Karpas-422 (cell line): ENCODE results near the gene CFAP221. TPM values are rescaled to one million over a fixed set of nuclear protein-coding genes. Genes with fewer than 3 reads are reported as not detected.
A peak's percentile ranks its signal among the peaks of the same experiment; 100 is the strongest.

ENCODE experiments used
- DNase-seq: peaks from one replicate; pipeline ENCODE4 v3.0.0-alpha.2; 2015
- H2AFZ ChIP-seq: fragments of 200-600 bp; sonication (generic); 2 replicates; pipeline ENCODE4 v1.6.1; 2014; ENCODE audit warnings: antibody characterized with exemption, low read length, mixed read lengths
- H3K27ac ChIP-seq: fragments of 200-600 bp; sonication (generic); 2 replicates; pipeline ENCODE4 v1.5.1; 2014; ENCODE audit warnings: mild to moderate bottlenecking, low read length, moderate library complexity
- H3K27me3 ChIP-seq: fragments of 200-600 bp; sonication (generic); 2 replicates; pipeline ENCODE4 v1.6.1; 2014; ENCODE audit warnings: low read length, mixed read lengths
- H3K36me3 ChIP-seq: fragments of 200-600 bp; sonication (generic); 2 replicates; pipeline ENCODE4 v1.6.1; 2014; ENCODE audit warnings: low read length, mixed read lengths; ENCODE audit not compliant: insufficient read depth
- H3K4me1 ChIP-seq: fragments of 200-600 bp; sonication (generic); 2 replicates; pipeline ENCODE4 v1.6.1; 2014; ENCODE audit warnings: mild to moderate bottlenecking, low read length, mixed read lengths
- H3K4me2 ChIP-seq: fragments of 200-600 bp; sonication (generic); 2 replicates; pipeline ENCODE4 v1.6.1; 2014; ENCODE audit warnings: low read length, low read depth, mild to moderate bottlenecking; ENCODE audit not compliant: poor library complexity, severe bottlenecking
- H3K4me3 ChIP-seq: fragments of 200-600 bp; sonication (generic); 2 replicates; pipeline ENCODE4 v1.5.1; 2014; ENCODE audit warnings: mild to moderate bottlenecking, antibody characterized with exemption, low read length, mixed read lengths
- H3K79me2 ChIP-seq: fragments of 200-600 bp; sonication (generic); 2 replicates; pipeline ENCODE4 v1.6.1; 2014; ENCODE audit warnings: mild to moderate bottlenecking, low read length, mixed read lengths
- H3K9ac ChIP-seq: fragments of 200-600 bp; sonication (generic); 2 replicates; pipeline ENCODE4 v1.6.0; 2014; ENCODE audit warnings: low read length
- H3K9me2 ChIP-seq: fragments of 200-600 bp; sonication (generic), shearing (Covaris generic); replicated peaks from 2 replicates; pipeline ENCODE4 v1.6.0; 2014; ENCODE audit warnings: mild to moderate bottlenecking, low read length, moderate library complexity; ENCODE audit not compliant: insufficient read depth
- H3K9me3 ChIP-seq: fragments of 300-700, 200-600 bp; sonication (generic); 2 replicates; pipeline ENCODE4 v1.6.1; 2014; ENCODE audit warnings: low read length, mixed read lengths
- H4K20me1 ChIP-seq: fragments of 200-600 bp; sonication (generic); 2 replicates; pipeline ENCODE4 v1.6.1; 2014; ENCODE audit warnings: mild to moderate bottlenecking, antibody characterized with exemption, low read length, low read depth; ENCODE audit not compliant: insufficient read depth
- total RNA-seq: library from RNA; depleted of rRNA; stranded (reverse); fragments of >200 nt; shearing (Covaris generic); gene quantifications from 2 replicates; pipeline ENCODE4 v1.2.3, GENCODE V29; 2014; ENCODE audit warnings: low replicate concordance

The CFAP221 gene
- total RNA-seq, 1 experiment from 2014 or later, result not detected

DNA sequence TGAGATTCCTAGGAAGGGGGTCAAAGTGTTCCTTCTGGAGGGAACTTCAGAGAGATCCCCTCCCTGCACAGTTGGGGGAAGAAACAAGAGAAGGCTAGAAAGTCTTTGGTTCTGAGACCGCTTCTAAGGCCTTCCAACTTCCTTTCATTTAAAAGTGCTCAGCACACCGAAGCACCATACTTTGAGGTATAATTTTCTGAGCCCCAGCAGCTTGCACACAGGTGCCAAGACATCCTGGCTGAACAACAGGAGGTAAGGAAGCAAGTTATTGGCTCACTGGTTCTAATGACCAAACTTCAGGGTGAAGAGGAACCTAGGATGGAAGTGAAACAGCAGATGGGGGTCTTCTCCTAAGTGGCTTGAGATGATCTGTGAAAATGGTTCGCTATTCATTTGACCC is 154.0 kb downstream of the CFAP221 start:
- H3K4me3 ChIP-seq, result no peak overlapping the region
- no peak overlapping the region for H3K9ac ChIP-seq
- no peaks in the 10 kb centered on the region for H3K36me3 ChIP-seq
- H3K9me3 ChIP-seq, result no peaks in the 10 kb centered on the region
- no peak for DNase-seq
- H3K79me2 ChIP-seq, result no peaks in the 10 kb centered on the region
- peaks cover 36% of the 10 kb centered on the region for H3K4me1 ChIP-seq
- peak overlapping the region; percentile 62; the same call in 1 of the 2 replicates for H3K27ac ChIP-seq
- no peaks in the 10 kb centered on the region for H3K9me2 ChIP-seq
- peak overlapping the region; percentile 66 for H3K4me2 ChIP-seq
- no peaks in the 10 kb centered on the region for H4K20me1 ChIP-seq
- no peaks in the 10 kb centered on the region for H3K27me3 ChIP-seq
- H2AFZ ChIP-seq, result no peak overlapping the region

DNA sequence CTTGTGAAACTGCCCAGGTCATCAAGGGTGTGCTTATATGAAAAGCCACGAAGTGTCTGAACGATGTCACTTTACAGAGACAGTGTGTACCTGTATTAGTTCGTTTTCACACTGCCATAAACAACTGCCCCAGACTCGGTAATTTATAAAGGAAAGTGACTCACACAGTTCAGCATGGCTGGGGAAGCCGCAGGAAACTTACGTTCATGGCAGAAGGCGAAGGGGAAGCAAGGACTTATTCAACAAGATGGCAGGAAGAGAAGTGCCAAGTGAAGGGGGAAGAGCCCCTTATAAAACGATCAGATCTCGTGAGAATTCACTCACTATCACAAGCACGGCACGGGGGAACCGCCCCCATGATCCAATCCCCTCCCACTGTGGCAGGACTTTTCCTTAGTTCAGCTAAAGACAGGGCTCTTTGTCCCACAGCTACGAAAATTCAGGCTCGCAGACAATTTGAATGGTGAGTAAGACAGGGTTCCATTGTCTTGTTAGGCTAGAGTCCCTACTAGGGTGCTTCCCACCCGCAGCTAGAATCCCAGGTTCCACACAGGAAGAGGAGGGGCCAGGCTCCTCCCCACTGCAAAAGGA is 154.9 kb downstream of the CFAP221 start:
- no peaks in the 10 kb centered on the region for H3K79me2 ChIP-seq
- no peak overlapping the region for H3K9ac ChIP-seq
- H4K20me1 ChIP-seq, result no peaks in the 10 kb centered on the region
- H3K27me3 ChIP-seq, result no peaks in the 10 kb centered on the region
- no peak overlapping the region for H3K27ac ChIP-seq
- H3K36me3 ChIP-seq, result no peaks in the 10 kb centered on the region
- H3K4me3 ChIP-seq, result no peak overlapping the region
- peaks cover 36% of the 10 kb centered on the region for H3K4me1 ChIP-seq
- H2AFZ ChIP-seq, result no peak overlapping the region
- no peak for DNase-seq
- H3K4me2 ChIP-seq, result no peak overlapping the region
- H3K9me2 ChIP-seq, result no peaks in the 10 kb centered on the region
- H3K9me3 ChIP-seq, result no peaks in the 10 kb centered on the region

DNA sequence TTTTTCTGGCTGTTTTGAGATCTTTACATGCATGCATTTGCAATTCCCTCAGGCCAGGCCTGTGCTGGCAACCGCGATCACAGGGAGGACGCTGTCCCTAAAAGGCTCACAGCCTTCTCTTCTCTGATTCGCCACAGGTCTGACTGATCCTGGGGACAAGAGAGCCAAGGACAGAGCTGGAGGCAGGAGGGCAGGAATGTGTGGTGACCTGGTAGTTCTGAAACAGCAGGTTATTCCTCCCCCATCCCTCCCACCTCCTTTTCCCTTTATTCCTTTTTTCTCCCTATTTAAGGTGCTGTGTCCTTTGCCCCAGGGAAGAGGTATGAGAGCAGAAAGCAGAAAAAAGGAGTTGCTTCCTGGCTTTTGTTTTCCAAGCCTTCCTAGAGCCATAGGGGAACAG is 156.6 kb downstream of the CFAP221 start:
- Histone ChIP-seq H3K4me3 (no peak overlapping the region), H3K36me3 (no peaks in the 10 kb centered on the region), H3K9ac (no peak overlapping the region), H3K27ac (no peak overlapping the region), H2AFZ (no peak overlapping the region), H4K20me1 (no peaks in the 10 kb centered on the region), H3K4me1 (peaks cover 33% of the 10 kb centered on the region), H3K79me2 (no peaks in the 10 kb centered on the region), H3K27me3 (no peaks in the 10 kb centered on the region), H3K4me2 (no peak overlapping the region), H3K9me3 (no peaks in the 10 kb centered on the region), H3K9me2 (no peaks in the 10 kb centered on the region)
- DNase-seq, result no peak

DNA sequence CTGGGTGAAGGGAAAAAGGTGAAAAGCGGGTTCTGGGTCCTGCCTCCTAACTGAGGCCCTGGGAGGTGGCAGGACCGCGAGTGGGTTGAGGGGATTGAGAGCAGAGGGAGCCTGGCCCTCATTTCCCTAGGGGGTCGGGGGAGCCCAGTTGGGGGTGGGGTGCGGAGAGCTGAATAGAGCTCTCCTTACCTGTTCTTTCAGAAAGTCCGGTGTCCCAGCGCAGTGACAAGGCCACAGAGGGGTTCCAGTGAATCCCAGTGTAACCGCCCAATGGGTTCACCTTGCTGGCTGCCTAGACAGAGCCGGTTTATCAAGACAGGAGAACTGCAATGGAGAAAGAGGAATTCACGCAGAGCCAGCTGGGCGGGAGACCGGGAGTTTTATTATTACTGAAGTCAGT is 157.1 kb downstream of the CFAP221 start:
- no peak for DNase-seq
- no peak overlapping the region for H3K27ac ChIP-seq
- peaks cover 29% of the 10 kb centered on the region for H3K4me1 ChIP-seq
- H3K9me2 ChIP-seq, result no peaks in the 10 kb centered on the region
- no peaks in the 10 kb centered on the region for H3K9me3 ChIP-seq
- H4K20me1 ChIP-seq, result no peaks in the 10 kb centered on the region
- H3K4me3 ChIP-seq, result no peak overlapping the region
- no peak overlapping the region for H3K9ac ChIP-seq
- no peaks in the 10 kb centered on the region for H3K27me3 ChIP-seq
- no peaks in the 10 kb centered on the region for H3K79me2 ChIP-seq
- H2AFZ ChIP-seq, result no peak overlapping the region
- no peak overlapping the region for H3K4me2 ChIP-seq
- no peaks in the 10 kb centered on the region for H3K36me3 ChIP-seq

DNA sequence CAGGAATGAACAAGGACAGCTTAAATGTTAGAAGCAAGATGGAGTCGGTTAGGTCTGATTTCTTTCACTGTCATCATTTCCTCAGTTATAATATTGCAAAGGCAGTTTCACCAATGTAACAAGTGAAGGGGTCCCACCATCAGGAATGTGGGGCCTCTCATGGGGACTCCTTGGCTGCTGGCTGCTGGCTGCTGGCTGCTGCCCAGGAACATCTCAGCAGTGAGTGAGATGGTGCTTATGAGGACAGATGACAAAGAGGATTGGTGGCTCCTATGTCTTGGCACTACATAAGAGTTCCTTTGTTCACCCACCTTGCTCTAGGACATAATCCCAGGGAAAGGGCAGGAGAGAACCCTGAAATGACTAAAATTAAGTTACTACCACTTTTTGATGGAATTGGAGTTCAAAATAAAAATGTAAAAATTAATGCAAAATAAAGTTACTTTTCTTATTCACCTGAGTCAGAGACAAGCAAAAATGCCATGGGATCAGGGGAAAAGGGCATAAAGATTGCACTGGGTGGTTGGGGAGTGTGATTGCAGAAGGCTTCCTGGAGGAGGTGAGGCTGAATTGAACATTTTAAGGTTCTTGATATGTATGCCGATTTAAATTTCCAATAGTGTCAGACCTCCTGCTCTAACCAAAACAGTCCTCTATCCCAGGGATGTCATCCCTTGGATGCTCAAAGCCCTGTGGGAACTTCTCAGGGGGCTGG is 158.1 kb downstream of the CFAP221 start:
- H3K9ac ChIP-seq, result no peak overlapping the region
- no peaks in the 10 kb centered on the region for H3K9me2 ChIP-seq
- H3K27me3 ChIP-seq, result no peaks in the 10 kb centered on the region
- H2AFZ ChIP-seq, result no peak overlapping the region
- H4K20me1 ChIP-seq, result no peaks in the 10 kb centered on the region
- H3K9me3 ChIP-seq, result no peaks in the 10 kb centered on the region
- H3K4me1 ChIP-seq, result peaks cover 22% of the 10 kb centered on the region
- H3K4me2 ChIP-seq, result no peak overlapping the region
- no peak overlapping the region for H3K4me3 ChIP-seq
- no peak overlapping the region for H3K27ac ChIP-seq
- DNase-seq, result no peak
- H3K79me2 ChIP-seq, result no peaks in the 10 kb centered on the region
- no peaks in the 10 kb centered on the region for H3K36me3 ChIP-seq

DNA sequence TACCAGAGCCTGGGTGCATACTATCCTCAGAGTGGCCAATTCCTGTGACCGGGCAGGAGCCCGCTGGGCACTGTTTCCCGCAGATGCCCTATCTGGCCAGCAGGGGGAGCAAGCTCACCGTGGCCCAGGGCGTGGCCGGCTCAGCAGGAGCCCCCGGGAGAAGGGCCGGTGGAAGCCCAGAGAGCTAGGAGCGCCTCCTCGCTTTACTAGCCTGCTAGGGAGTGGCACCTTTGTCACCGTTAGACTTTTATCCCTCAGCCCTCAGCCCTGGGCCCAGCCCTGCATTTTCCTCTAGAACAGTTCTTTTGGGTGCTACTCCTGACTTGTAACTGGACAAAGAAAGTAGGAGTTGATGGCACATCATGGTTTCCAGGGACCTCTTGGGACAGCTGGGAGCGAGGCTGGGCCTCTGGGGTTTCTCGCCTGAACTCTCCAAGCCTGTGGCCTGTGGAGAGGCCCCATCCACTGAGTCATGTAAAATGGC is 158.7 kb downstream of the CFAP221 start:
- no peak overlapping the region for H3K4me3 ChIP-seq
- peaks cover 17% of the 10 kb centered on the region for H3K4me1 ChIP-seq
- H3K9ac ChIP-seq, result no peak overlapping the region
- H3K79me2 ChIP-seq, result no peaks in the 10 kb centered on the region
- no peaks in the 10 kb centered on the region for H3K27me3 ChIP-seq
- peak; percentile 82 for DNase-seq
- no peak overlapping the region for H3K4me2 ChIP-seq
- no peaks in the 10 kb centered on the region for H3K9me3 ChIP-seq
- H3K36me3 ChIP-seq, result no peaks in the 10 kb centered on the region
- no peaks in the 10 kb centered on the region for H4K20me1 ChIP-seq
- no peak overlapping the region for H3K27ac ChIP-seq
- no peaks in the 10 kb centered on the region for H3K9me2 ChIP-seq
- no peak overlapping the region for H2AFZ ChIP-seq

DNA sequence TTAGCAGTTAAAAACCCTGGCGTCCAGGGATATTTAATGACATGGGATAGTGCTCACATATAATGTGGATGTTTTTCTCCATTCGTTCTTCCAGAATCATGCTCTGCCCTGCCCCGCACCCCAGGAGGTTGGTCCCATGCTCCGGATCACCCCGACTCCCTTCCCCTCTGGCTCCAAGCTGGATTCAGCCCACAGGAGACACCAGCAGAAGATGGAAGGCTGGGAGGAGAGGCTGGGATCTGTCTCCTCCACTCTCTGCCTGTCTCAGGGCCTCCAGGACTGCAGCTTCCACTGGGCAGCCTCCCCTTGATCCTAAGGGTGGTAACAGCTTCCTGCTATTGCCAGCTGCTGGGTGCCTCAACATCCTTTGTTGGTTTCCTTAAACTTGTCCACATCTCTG is 159.3 kb downstream of the CFAP221 start:
- no peak overlapping the region for H3K4me2 ChIP-seq
- no peak overlapping the region for H3K27ac ChIP-seq
- peaks cover 11% of the 10 kb centered on the region for H3K4me1 ChIP-seq

DNA sequence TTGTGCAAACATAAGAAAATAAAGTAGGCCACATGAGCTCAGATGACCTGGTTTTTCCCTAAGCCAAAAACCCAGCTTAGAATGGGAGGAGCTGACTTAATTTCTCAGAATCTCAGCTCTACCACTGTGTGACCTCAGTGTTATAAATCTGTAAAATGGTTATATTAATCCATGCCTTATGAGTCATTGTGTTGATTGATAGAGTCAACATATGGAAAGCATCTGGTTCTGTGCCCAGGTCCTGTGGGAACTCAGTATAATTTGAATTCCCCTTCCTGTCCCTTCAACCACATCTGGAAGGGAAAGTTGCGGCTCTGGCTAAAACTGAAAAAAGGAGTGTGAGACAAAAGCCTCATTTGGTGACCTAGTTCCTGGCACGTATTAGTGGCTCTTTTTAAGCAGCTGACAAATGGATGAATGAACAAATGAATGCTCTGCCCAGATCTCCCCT is 160.4 kb downstream of the CFAP221 start:
- Histone ChIP-seq H3K9ac (no peak overlapping the region), H3K4me2 (no peak overlapping the region), H3K9me2 (no peaks in the 10 kb centered on the region), H2AFZ (no peak overlapping the region), H3K36me3 (no peaks in the 10 kb centered on the region), H3K4me1 (peaks cover 11% of the 10 kb centered on the region), H3K27ac (no peak overlapping the region), H3K27me3 (no peaks in the 10 kb centered on the region), H3K4me3 (no peak overlapping the region), H4K20me1 (no peaks in the 10 kb centered on the region), H3K9me3 (no peaks in the 10 kb centered on the region), H3K79me2 (no peaks in the 10 kb centered on the region)
- DNase-seq, result no peak

More for the DNA sequence above, 159.3 kb downstream of the CFAP221 start:
- no peak overlapping the region for H3K9ac ChIP-seq
- H3K79me2 ChIP-seq, result no peaks in the 10 kb centered on the region
- H4K20me1 ChIP-seq, result no peaks in the 10 kb centered on the region
- no peak overlapping the region for H2AFZ ChIP-seq
- DNase-seq, result no peak
- no peaks in the 10 kb centered on the region for H3K36me3 ChIP-seq
- no peaks in the 10 kb centered on the region for H3K9me2 ChIP-seq
- no peaks in the 10 kb centered on the region for H3K9me3 ChIP-seq
- no peaks in the 10 kb centered on the region for H3K27me3 ChIP-seq
- H3K4me3 ChIP-seq, result no peak overlapping the region
